HG02938 (cell line): Measurements from ENCODE around the gene RALGDS.
"Not testable (repeated sequence)": the region's sequence is repeated elsewhere in the genome, so short reads cannot be mapped to it uniquely, and the experiment has no call there.

Experiments
- ATAC-seq: cut with Tn5 transposase; IDR thresholded peaks from one replicate; pipeline ENCODE4 v1.9.1; 2021; ENCODE audit warnings: mild to moderate bottlenecking, moderate library complexity; ENCODE audit not compliant: unreplicated experiment

RALGDS gene

DNA sequence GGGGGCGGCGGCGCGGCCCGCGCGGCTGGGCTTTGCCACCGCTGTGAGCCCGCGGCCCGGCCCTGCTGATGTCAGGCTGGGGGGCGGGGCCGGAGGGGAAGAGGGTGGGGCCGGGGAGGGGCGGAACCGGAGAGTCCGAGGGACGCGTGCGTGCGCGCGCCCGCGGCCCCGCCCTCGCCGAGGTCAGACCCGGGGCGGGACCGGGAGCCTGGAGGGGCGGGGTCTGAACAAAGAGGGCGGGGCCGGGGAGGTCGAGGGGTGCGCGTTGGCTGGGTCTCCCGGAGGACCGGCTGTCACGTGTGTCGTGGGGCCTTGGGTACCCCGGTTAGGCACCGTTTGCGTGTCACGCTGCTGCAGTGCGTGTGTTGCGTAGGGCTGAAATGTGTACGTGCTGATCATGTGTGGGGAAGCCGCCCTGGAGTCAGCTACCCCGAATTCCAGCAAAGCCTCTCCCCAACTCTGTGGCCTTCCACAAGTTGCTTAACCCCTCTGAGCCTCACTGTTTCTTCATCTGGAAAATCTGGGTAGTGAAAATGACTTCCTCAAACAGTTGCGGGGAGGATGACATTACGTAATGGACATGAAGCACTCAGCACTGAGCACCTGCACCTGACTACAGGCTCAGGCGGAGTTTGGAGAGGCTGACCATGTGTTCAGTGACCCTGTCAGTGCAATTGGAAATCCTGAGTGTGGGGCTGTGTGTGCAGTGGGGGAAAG is at the start of gene RALGDS:
TSS of gene RALGDS (minus strand) at position 43 of the 717 bp plus-strand sequence. CDS start 86 bp downstream, outside the sequence.
- ATAC-seq, result peak; percentile 45

DNA sequence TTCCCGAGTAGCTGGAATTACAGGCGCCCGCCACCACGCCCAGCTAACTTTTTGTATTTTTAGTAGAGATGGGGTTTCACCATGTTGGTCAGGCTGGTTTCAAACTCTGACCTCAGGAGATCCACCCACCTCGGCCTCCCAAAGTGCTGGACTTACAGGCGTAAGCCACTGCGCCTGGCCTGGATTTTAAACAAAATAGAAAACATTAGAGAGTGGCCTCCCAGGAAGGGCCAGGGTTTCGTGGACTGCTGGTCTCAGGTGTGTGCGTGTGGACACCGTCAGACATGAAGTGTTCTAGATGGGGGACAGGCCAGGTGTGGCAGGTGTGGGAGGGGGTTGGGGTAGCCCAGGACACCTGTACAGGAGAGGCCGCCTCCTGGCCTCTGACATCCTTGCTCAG is 49.7 kb upstream of the RALGDS start:
- no peak for ATAC-seq

- ATAC-seq, result not testable (repeated sequence)
Measured at GRCh38 chr9:133169687-133170086, 48.6 kb upstream of the RALGDS start.

- no peak for ATAC-seq
Measured at GRCh38 chr9:133169102-133169501, 48.1 kb upstream of the RALGDS start.

DNA sequence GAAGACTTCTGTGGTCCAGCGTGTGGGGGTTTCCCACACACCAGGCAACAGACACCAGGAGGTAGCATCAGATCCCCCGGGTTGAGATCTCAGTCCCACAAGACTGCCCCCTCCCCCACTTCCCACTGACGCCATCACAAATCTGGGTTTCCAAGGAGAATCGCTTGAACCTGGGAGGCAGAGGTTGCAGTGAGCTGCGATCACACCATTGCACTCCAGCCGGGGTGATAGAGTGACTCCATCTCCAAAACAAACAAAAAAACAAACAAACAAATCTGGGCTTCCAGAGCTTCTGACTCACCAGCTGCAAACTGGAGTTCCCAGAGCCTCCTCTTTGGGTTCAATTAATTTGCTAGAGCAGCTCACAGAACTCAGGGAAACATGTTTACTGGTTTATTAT is 47.4 kb upstream of the RALGDS start:
- no peak for ATAC-seq

DNA sequence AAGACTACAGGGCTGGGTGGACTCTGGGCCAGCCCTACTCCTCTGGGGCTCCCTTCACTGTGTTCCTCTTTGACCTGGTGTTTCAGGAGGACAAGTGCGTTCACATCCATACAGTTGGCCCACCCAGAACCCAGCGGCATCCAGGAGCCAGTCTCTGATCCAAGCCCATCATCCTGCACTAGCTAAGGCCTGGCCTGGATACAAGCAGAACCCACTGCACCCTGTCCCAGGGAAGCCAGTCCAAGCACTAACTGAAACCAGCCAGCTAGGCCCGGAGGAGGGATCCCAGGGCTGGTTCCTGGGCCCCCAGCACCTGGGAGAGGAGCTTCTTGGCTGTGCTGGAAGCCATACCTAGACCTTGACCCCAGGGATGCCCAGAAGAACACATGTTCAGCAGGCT is 46.7 kb upstream of the RALGDS start:
- ATAC-seq, result no peak

- no peak for ATAC-seq
Measured at GRCh38 chr9:133167096-133167730, 46.2 kb upstream of the RALGDS start.

- ATAC-seq, result no peak
Measured at GRCh38 chr9:133166392-133166791, 45.4 kb upstream of the RALGDS start.

DNA sequence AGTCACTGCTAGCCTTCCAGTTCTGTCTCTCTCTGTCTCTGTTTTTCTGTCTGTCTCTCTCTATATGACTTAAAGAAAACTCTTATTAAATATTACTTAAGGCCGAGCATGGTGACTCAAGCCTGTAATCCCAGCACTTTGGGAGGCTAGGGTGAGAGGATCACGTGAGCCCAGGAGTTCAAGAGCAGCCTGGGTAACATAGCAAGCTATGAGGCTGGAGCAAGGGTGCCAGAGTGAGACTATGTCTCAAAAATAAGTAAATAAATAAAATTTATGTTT is 44.4 kb upstream of the RALGDS start:
- ATAC-seq, result no peak

DNA sequence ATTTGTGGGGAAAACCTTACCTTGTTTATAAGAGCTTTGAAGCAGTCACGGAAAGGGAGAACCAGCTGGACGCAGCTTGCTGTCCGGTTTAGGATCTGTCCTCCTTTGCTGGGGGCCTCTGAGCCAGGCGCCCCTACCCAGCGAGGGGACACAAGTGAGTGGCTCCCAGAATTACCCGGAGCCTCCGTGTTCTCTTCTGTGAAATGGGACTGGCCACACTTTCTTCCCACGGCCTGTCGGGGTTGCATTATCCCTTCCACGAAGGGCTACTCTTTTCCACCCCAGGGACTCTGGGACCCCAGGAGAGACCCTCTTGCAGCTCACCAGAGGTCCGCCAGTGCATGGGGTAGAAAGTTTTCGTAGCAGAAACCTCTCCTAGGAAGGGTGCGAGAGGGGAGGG is 43.2 kb upstream of the RALGDS start:
- ATAC-seq, result no peak

- no peak for ATAC-seq
Measured at GRCh38 chr9:133163504-133164172, 42.6 kb upstream of the RALGDS start, which contains the start of gene GBGT1. Gene GBGT1 (minus strand): TSS chr9:133163914. CDS start chr9:133162412, 1,502 bp downstream.

DNA sequence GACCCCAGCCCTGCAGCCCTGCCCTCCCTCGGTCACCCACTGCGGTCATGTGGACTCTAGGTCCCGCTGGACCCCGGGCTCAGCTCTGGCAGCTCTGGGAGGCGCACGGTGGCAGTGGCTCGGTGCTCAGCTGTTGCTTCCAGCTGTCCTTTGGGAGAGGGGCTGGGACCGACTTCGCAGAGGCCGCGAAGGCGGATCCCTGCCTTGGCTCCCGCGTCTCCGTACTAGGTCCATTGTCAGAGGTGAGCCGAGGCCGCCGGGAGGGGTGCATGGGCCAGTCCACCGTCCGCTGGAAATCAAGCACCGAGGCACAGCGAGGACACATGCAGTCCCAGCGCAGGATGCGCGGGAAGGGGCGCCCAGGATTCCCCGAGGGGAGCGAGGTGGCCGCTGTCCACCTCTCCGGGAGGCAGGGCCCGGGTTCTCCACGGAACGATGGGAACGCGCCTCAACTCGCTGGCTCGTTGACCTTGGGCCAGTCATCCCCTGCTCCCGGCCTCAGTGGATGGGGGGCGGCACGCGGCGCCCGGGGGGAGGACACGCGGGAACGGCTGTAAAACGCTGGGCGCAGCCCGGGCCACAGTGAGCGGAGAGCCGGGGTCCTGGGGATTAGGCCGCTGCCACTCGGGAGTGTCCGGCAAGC is 41.9 kb upstream of the RALGDS start:
- no peak for ATAC-seq

DNA sequence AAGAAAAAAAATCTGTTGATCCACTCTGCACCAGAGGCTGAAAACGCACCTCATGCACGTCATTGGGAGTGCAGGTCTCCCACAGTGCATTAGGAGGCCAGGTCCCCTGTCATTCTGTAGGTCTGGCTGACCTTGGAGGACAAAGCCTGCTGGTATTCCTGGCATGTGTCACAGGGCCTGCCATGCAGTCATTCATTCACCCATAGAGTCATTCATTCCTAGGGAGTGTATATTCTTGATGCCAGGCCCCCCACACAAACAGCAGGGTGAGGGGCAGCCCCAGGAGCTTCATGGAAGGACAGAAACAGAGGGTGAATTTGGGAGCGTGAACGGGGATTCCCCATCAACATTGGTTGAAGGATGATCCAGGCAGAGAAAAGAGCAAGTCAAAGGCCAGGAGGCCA is 40.5 kb upstream of the RALGDS start:
- ATAC-seq, result no peak

DNA sequence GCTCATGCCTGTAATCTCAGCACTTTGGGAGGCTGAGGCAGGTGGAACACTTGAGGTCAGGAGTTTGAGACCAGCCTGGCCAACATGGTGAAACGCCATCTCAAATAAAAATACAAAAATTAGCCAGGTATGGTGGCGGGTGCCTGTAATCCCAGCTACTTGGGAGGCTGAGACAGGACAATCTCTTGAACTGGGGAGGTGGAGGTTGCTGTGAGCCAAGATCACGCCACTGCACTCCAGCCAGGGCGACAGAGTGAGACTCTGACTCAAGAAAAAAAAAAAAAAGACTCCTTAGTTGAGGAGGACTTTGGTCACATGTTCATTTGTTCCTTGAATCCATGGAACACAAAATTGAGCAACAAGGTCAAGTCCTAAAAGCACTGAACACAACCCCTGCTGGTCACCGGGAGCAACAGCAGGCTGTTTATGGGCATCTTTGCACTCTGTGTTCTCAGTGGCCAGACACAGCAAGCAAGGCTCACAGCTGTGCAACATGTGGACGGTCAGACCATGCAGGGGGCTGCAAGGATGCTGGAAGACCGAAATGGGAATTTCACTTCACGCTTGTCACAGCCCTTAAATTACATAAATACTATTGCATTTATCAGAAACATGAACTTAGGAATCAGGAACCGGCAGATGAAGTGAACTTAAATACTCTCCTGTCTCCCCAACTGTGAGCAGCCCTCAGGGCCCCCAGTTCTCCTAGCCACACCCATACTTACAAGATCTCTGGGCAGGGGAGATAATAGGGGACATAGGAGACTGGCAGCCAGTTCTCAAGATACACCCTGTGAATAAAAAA is 39.9 kb upstream of the RALGDS start:
- no peak for ATAC-seq

DNA sequence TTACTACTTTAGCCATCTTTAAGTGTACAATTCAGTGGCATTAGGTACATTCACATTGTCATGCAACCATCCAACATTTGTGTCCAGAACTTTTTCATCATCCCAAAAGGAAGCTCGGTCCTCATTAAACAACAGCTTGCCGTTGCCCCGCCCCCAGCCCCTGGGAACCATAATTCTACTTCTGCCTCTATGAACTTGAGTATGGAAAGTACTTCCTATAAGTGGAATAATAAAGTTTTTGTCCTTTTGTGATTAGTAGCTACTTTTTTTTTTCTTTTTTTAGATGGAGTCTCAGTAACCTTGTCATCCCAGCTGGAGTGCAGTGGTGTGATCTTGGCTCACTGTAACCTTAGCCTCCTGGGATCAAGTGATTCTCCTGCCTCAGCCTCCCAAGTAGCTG is 37.7 kb upstream of the RALGDS start:
- ATAC-seq, result no peak

DNA sequence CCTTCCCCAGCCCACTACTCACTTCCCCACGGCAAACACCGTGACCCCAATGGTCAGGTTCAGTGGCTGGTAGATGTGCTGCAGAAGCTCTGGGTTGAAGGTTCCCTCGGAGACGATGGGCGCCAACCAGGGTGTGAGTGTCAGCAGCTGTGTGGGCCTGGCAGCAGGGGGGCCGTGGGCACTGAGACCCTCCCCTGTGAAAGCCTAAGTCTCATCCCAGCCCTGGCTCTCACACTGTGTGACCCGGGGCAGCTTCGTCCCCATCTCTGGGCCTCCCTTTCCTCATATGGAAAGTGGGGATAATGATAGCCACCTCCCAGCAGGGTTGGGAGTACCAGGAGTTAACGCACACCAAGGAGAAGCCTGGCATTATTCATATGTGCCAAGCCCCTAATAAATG is 34.1 kb upstream of the RALGDS start:
- ATAC-seq, result no peak

DNA sequence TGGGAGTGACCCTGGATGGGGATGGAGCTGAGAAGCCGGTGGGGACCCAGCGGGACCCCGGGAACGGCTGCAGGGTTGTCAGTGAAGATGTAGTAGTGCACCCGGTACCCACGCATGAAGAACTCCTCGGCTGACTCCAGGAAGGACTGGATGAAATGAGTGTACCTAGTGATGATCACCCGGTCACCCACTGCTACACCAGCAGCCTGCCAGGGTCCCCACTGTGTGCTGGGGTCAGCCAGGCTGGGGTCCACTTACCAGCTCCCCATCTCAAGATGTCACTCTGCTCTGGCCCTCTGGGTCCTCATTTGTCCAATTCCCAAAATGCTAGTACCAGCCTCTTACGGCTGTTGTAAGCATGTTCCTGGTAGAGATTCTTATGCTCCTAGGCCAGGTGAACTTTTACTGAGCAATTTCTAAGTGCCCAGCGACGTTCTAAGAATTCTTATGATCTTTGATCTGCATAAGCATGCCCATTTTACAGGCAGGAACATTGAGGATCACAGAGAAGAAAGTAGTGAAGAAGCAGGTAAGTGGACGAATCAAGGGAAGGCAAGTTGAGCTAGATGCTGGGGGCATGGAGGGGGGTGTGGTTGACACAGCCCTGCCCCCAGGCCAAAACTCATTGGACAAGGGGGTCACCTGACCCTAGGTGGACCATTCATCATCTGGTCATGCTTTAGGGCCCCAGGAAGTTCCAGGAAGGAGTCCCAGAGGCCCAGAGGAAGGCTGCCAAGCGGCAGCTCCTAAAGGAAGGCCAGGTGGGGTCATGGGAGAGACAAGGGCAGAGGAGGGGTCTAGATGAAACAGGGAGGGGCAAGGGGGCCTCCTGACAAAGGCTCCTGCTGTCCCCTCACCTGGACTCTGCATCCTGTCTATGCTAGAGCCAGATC is 33.3 kb upstream of the RALGDS start:
- no peak for ATAC-seq

DNA sequence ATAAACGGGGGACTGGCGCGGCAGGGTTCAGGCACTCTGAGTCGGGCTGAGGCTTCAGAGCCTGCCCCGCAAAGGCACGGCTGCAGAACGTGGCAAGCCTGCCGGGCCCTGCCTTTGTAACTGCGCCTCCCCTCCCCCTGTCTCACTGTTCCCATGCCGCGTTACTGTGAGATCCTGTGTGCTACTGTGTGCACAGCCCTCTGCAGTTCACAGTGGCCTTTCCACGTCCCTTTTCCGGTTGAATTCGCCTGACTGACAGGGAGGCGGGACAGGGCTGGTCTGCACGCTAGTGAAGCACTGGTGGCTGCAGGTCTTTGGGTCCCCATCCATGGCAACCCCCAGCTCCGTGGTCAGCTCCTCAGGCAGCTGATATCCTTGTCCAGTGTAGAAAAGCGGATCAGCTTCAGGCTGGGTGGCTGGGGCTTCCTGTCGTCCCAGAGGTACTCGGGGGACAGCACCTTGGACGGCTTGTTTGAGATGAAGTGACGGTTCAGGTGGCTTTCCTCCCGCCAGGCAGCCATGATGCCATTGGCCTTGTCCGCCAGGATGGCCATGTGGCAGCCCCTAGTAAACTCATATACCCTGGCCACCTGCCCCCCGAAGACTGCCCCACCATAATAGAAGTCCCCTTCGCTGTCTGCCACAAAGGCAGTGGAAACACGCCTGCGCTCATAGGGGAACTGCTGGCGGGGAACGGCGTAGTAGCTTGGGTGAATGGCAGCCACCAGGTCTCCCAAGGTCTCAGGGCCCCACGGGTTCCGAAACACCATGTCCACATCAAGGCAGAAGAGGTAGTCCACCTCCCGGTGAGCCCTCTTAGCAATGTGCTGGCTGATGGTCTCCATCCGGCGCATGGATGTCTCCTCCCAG is 32.4 kb upstream of the RALGDS start:
- no peak for ATAC-seq
